Measurements from ENCODE around the gene TIRAP.

TIRAP gene

GRCh38 chr11:126318574-126319373 is 35.9 kb downstream of the TIRAP start:
- no peak for DNase-seq (ENCODE audit: low spot score)
- H3K27ac ChIP-seq: peak overlapping the region; percentile 58 to 94
- TF ChIP-seq, protein P1, sequence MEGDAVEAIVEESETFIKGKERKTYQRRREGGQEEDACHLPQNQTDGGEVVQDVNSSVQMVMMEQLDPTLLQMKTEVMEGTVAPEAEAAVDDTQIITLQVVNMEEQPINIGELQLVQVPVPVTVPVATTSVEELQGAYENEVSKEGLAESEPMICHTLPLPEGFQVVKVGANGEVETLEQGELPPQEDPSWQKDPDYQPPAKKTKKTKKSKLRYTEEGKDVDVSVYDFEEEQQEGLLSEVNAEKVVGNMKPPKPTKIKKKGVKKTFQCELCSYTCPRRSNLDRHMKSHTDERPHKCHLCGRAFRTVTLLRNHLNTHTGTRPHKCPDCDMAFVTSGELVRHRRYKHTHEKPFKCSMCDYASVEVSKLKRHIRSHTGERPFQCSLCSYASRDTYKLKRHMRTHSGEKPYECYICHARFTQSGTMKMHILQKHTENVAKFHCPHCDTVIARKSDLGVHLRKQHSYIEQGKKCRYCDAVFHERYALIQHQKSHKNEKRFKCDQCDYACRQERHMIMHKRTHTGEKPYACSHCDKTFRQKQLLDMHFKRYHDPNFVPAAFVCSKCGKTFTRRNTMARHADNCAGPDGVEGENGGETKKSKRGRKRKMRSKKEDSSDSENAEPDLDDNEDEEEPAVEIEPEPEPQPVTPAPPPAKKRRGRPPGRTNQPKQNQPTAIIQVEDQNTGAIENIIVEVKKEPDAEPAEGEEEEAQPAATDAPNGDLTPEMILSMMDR (IDR thresholded peaks at IDR 0.05): no peak

GRCh38 chr11:126319374-126319740 is 36.5 kb downstream of the TIRAP start:
- peak overlapping the region; percentile 58 to 94 for H3K27ac ChIP-seq
- no peak for DNase-seq (ENCODE audit: low spot score)
- H3K4me3 ChIP-seq: peak overlapping the region; percentile 56
- TF ChIP-seq, protein P1 (IDR thresholded peaks at IDR 0.05): no peak

More at GRCh38 chr11:126318574-126319373, 35.9 kb downstream of the TIRAP start:
- H3K4me3 ChIP-seq: peak overlapping the region; percentile 56

DNA sequence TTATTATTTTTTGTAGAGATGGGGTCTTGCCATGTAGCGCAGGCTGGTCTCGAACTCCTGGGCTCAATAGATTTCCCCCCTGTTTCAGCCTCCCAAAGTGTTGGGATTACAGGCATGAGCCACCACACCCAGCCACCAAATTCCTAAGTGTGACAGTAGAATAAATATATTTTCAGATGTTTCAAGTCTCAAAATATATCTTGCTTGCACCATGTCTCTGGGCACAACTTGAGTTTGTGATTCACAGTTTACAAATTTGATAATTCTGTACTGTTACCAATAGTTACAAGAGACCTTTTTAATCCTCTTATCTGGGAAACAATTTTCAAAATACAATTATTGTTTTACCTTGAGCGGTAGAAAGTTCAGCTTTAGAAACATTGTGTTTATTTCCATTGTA is 40.1 kb downstream of the TIRAP start:
- TF ChIP-seq, protein P1 (IDR thresholded peaks at IDR 0.05): no peak
- no peak for DNase-seq (ENCODE audit: low spot score)
- Histone ChIP-seq H3K4me3 (no peak overlapping the region), H3K27ac (no peak overlapping the region)

- no peak for DNase-seq (ENCODE audit: low spot score)
- TF ChIP-seq, protein P1 (IDR thresholded peaks at IDR 0.05): no peak
- H3K4me3 ChIP-seq: no peak overlapping the region
- no peak overlapping the region for H3K27ac ChIP-seq
Measured at GRCh38 chr11:126327281-126328000, 44.5 kb downstream of the TIRAP start.

DNA sequence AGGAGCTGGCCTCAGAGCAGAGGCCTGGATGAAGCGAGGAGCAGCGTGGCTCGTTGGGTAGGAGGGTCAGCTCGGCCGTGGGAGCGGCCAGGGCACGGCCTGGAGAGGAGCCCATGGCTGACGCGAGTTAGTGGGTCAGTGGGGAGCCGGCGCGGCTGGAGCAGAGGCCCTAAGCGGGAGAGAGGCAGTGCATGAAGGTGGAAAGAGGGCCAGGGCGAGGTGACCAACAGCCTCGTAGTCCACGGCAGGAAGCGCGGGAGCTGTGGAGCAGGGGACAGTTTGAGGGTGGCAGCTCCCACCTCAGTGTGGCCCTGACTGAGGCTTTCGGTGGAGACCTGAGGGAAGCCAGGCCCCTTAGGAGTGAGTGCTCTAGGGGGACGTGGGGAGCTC is 45.1 kb downstream of the TIRAP start:
- TF ChIP-seq, protein P1 (IDR thresholded peaks at IDR 0.05): no peak
- Histone ChIP-seq H3K4me3 (no peak overlapping the region), H3K27ac (no peak overlapping the region)
- DNase-seq (ENCODE audit: low spot score): no peak

DNA sequence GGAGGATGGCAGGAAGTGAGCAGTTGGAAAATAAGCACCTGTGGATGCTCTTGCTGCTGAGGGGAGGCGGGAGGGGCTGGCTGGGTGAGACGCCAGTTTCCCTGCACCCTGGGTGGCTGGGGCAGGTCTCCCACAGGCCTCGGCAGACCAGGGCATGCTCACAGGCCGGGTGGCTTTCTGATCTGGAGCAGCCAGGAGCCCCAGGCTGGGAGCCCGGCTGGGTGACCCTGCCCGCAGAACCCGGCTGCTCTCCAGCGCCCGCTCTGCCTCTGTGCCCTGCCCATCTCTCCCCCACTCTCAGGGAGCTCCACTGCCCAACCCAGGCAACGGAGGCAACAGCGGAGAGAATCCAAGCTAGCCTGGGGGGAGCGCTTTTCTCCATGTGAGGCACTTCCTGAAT is 45.6 kb downstream of the TIRAP start:
- TF ChIP-seq, protein P1 (IDR thresholded peaks at IDR 0.05): no peak
- Histone ChIP-seq H3K27ac (no peak overlapping the region), H3K4me3 (no peak overlapping the region)
- no peak for DNase-seq (ENCODE audit: low spot score)
